ENCODE results near the gene MAN2B2.

GRCh38 chr4:6602289-6602688, 27.3 kb downstream of the MAN2B2 start:
- TF ChIP-seq CTCF (IDR thresholded peaks at IDR 0.05; ENCODE audit: insufficient read depth, low read length, poor library complexity, severe bottlenecking) (no peak), EZH2phosphoT487 (conservative IDR thresholded peaks at IDR 0.05; ENCODE audit: low read length) (no peak)
